ENCODE measurements around the gene TBL1X.
"Not testable (repeated sequence)": the region's sequence is repeated elsewhere in the genome, so short reads cannot be mapped to it uniquely, and the experiment has no call there.

The TBL1X gene

DNA sequence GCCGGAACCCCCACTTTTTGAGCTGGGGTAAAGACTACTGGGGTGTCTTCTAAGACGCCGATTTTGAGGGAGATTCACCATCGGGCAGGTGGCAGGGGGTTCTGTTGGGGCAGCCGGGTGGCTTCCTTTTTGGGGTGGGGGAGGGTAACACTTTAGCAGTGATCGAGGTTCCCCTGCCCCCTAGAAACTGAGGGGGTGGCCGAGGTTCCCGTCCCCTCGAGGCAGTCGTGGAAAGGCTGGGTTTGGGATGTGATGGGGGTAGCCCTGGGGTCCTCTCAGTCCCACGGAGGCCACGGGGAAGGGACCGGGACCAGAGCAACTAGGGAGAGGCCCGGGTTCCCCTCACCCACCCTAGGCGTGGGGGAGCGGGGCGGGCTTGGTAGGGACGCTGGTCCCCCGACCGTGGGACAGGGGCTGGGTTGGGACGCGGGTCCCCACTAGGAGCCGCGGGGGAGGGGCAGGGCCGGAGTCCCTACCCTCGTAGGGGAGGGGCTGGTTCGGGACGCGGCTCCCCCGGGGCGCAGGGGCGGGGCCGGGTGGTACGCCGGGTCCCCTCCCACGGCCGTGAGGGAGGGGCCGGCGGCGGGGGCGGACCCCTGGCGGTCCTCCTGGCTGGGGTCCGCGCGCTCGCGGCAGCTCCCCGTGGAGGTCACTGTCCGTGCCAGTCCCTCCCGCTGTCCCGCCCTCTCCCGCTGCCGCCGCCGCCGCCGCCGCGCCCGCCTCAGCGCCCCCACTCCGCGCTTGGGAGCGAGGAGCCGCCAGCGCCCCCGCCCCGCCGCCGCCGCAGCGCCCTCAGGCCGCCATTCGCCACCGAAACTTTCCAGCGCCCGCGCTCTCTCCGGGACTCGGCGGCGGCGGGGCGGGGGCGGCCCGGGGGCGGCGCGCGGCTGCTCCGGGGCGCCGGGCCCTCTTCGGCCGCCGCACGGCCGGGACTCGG, at the start of gene TBL1X:
Gene TBL1X, plus strand, starts transcription at position 624 of the 937 bp plus-strand sequence. CDS start 188,529 bp downstream, outside the sequence.
- DNase-seq, result peak; percentile 63

GRCh38 chrX:9416562-9417348, 48.1 kb upstream of the TBL1X start:
- DNase-seq, result no peak

GRCh38 chrX:9418262-9418661, 46.6 kb upstream of the TBL1X start:
- no peak for DNase-seq

GRCh38 chrX:9420275-9421265, 44.3 kb upstream of the TBL1X start:
- no peak for DNase-seq

GRCh38 chrX:9429767-9430166, 35.1 kb upstream of the TBL1X start:
- no peak for DNase-seq

GRCh38 chrX:9430346-9430921, 34.4 kb upstream of the TBL1X start:
- DNase-seq, result no peak

DNA sequence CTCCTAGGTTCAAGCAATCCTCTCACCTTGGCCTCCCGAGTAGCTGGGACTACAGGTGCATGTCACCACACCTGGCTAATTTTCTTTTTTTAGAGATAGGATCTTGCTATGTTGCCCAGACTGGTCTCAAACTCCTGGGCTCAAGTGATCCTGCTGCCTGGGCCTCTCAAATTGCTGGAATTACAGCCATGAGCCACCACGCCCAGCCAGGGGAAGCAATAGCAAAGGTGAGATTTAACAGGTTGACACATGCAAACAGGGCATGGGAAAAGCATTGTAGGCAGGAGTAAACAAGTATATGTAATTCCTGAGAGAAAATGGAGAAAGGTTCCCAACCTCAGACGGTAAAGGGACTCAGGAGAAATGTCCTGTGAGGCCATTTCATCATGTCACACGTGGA, 33.6 kb upstream of the TBL1X start:
- no peak for DNase-seq

DNA sequence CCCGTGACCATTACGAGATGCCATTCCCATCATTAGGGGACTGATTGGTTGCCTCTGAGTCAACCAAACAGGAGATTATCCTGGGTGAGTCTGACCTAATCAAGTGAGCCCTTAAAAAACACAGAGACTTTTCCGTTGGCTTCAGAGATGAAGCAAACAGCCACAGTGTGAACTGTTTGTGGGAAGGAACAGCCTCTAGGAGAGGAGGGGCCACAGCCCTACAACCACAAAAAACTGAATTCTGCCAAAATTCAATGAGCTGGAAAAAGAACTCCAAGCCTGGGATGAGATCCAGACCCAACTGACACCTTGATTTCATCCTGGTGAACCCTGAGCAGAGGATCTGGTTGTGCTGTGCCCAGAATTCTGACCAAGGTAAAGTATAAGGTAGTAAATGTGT, 31.3 kb upstream of the TBL1X start:
- no peak for DNase-seq

DNA sequence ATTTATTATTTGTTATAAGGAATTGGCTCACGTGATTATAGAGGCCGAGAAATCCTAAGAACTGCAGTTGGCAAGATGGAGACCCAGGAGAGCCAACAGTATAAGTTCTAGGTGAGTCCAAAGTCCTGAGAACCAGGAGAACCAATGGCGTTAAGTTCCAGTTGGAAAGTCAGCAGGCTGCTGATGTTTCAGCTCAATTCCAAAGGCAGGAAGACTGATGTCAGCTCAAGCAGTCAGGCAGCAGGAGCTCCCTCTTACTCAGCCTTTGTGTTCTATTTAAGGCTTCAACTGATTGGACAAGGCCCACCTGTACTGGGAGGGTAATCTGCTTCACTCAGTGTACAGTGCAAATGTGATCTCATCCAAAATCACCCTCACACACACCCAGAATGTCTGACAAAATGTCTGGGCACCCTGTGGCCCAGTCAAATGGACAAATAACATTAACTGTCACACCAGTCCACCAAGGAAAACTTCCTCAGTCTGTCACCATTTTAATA, 30.8 kb upstream of the TBL1X start:
- DNase-seq, result no peak

DNA sequence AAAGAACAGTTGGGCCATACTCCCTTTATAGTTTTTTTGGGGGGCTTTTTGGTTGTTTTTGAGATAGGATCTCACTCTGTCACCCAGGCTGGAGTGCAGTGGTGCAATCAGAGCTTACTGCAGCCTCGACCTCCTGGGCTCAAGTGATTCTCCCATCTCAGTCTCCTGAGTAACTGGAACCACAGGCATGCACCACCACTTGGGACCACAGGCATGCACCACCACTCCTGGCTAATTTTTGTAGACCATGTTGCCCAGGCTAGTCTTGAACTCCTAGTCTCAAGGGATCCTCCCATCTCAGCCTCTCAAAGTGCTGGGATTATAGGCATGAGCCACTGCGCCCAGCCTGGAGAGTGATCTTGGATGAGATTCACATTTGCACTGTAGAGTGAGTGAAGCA, 29.8 kb upstream of the TBL1X start:
- DNase-seq, result not testable (repeated sequence)

- no peak for DNase-seq
Observed at GRCh38 chrX:9436812-9437211, 28.0 kb upstream of the TBL1X start.

GRCh38 chrX:9438933-9439494, 25.8 kb upstream of the TBL1X start:
- no peak for DNase-seq

DNA sequence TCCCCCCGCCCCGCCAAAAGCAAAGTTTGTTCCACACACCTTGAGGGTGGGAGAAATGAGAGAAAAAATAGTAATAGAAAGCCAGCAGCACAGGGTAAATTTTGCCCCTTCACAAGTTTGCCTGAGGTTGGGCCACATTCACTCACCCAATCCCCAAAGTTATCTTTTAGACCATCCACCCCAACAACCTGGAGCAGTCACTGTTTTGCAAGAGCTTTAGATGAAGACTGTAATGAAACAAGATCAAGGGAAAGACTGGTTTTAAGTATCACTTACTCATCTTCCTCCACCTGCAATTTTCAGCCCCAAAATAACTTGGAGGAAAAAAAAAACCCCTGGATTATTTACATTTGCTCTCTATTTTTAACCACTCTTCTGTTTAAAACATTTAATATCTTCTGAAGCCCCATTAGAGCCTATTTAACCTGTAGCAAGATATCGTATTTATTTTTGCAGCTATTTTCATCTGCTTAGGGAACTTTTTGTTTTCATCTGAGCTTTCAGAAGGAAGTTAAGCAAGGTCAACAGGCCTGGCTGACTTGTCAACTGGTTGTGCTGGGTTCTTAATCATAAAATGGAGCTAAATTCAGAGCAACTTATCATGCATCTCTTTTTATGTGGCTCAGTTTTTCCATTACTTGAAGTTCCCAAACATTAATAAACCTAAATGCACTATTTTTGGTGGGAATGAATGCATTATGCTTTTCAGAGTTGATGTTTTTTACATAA, 24.6 kb upstream of the TBL1X start:
- DNase-seq, result no peak

DNA sequence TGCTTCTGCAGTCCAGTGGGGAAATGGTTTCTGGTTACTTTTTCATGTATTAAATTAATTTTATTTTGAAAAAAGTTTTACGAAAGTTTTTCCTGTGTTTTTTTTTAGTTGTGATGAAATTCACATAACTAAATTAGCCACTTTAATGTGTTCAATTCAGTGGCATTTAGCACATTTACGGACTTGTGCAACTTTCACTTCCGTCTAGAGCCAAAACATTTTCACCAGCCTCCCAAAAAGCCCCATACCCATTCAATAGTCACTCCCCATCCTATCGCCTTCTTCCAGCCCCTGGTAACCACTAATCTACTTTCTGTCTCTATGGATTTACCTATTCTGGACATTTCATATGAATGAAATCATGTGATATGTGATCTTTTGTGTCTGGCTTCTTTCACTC, 22.8 kb upstream of the TBL1X start:
- DNase-seq, result no peak

- no peak for DNase-seq
Observed at GRCh38 chrX:9443327-9443726, 21.5 kb upstream of the TBL1X start.

DNA sequence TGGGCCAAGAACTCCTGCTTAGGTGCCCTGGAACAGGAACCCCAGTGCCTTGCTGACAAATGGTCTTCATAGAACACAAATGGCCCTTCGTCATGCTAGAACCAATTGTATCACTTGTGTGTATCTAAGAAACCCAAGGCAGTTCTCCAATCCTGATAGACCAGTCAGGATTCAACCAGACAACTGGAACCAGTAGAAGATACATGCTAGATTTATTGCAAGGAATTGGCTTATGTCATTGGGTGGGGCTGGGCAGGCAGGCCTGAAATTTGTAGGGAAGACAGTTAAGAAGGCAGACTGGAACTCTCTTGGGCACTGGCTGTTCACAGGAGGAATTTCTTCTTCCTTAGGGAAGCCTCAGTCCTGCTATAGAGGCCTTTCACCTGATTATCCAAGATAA, 17.0 kb upstream of the TBL1X start:
- no peak for DNase-seq

- no peak for DNase-seq
Observed at GRCh38 chrX:9456250-9457074, 8.4 kb upstream of the TBL1X start.

- not testable (repeated sequence) for DNase-seq
Observed at GRCh38 chrX:9458034-9458433, 6.8 kb upstream of the TBL1X start.

- DNase-seq, result no peak
Observed at GRCh38 chrX:9458516-9459078, 6.3 kb upstream of the TBL1X start.

Measured in 8988T (cell line).